Neural cell (in vitro differentiated cells): ENCODE results near the gene ARL4C.

Source experiments
- EZH2 ChIP-seq: fragments of 200-600, 300-800 bp; shearing (Covaris generic), sonication (generic); IDR thresholded peaks from 2 replicates; pipeline ENCODE4 v1.6.1; 2014; ENCODE audit warnings: antibody characterized with exemption, low read length, borderline replicate concordance, mild to moderate bottlenecking; ENCODE audit not compliant: insufficient read depth, poor library complexity, severe bottlenecking
- MXI1 ChIP-seq: fragments of 450-650 bp; conservative IDR thresholded peaks from 2 replicates; pipeline ENCODE4 v1.6.1; 2014; ENCODE audit warnings: antibody characterized with exemption, mild to moderate bottlenecking; ENCODE audit not compliant: poor library complexity, severe bottlenecking
- POLR2AphosphoS5 ChIP-seq: IDR thresholded peaks from 2 replicates; pipeline ENCODE4 v1.6.1; 2012
- TAF1 ChIP-seq: IDR thresholded peaks from 2 replicates; pipeline ENCODE4 v1.6.1; 2012; ENCODE audit warnings: low read depth
- TF ChIP-seq, protein P1 (sequence below): fragments of 450-650 bp; IDR thresholded peaks from 2 replicates; pipeline ENCODE4 v1.5.1; 2014; ENCODE audit warnings: antibody characterized with exemption, mild to moderate bottlenecking, moderate library complexity; ENCODE audit not compliant: poor library complexity, severe bottlenecking
- TF ChIP-seq, protein P2 (sequence below): IDR thresholded peaks from 2 replicates; pipeline ENCODE4 v1.6.1; 2012; ENCODE audit warnings: borderline replicate concordance

DNA sequence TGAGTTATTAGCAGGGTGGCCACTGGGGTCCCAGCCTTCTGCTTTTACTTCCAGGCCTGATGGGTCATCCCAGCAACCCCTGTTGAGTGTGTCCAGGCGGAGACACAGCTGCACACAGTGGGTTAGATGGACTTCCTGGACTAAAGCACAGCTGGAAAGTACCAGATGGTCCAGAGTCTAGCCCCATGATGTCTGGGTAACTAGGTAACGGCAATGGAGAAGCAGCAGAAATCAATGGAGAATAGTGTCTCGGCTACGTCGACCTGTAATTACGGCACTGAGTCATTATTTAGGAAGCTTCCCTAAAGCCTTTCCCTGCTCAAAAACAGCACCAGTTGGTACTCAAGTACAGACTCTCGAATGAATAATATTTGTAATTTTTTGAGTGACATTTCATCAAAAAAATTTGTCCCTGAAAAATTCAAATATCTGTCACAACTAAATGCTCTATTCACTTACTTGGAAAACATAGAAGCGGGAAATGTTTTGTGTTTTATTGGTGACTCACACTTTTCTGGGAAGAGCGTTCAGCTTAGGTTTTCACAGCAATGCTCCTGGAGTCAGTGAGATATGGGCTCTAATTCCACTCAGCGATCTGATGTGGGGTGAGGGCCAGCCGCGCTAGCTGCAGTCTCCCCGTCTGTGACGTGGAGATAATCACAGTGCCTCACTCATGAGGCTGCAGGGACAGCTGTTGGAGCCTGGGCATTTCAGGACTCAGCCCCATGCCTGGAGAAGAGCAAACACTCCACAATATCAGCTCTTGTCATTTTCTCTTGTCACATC, 16.2 kb upstream of the ARL4C start:
- TF ChIP-seq EZH2 (no peak), TAF1 (no peak), MXI1 (no peak), POLR2AphosphoS5 (peak; percentile 44)
- TF ChIP-seq, protein P1, sequence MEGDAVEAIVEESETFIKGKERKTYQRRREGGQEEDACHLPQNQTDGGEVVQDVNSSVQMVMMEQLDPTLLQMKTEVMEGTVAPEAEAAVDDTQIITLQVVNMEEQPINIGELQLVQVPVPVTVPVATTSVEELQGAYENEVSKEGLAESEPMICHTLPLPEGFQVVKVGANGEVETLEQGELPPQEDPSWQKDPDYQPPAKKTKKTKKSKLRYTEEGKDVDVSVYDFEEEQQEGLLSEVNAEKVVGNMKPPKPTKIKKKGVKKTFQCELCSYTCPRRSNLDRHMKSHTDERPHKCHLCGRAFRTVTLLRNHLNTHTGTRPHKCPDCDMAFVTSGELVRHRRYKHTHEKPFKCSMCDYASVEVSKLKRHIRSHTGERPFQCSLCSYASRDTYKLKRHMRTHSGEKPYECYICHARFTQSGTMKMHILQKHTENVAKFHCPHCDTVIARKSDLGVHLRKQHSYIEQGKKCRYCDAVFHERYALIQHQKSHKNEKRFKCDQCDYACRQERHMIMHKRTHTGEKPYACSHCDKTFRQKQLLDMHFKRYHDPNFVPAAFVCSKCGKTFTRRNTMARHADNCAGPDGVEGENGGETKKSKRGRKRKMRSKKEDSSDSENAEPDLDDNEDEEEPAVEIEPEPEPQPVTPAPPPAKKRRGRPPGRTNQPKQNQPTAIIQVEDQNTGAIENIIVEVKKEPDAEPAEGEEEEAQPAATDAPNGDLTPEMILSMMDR = no peak
- TF ChIP-seq, protein P2, sequence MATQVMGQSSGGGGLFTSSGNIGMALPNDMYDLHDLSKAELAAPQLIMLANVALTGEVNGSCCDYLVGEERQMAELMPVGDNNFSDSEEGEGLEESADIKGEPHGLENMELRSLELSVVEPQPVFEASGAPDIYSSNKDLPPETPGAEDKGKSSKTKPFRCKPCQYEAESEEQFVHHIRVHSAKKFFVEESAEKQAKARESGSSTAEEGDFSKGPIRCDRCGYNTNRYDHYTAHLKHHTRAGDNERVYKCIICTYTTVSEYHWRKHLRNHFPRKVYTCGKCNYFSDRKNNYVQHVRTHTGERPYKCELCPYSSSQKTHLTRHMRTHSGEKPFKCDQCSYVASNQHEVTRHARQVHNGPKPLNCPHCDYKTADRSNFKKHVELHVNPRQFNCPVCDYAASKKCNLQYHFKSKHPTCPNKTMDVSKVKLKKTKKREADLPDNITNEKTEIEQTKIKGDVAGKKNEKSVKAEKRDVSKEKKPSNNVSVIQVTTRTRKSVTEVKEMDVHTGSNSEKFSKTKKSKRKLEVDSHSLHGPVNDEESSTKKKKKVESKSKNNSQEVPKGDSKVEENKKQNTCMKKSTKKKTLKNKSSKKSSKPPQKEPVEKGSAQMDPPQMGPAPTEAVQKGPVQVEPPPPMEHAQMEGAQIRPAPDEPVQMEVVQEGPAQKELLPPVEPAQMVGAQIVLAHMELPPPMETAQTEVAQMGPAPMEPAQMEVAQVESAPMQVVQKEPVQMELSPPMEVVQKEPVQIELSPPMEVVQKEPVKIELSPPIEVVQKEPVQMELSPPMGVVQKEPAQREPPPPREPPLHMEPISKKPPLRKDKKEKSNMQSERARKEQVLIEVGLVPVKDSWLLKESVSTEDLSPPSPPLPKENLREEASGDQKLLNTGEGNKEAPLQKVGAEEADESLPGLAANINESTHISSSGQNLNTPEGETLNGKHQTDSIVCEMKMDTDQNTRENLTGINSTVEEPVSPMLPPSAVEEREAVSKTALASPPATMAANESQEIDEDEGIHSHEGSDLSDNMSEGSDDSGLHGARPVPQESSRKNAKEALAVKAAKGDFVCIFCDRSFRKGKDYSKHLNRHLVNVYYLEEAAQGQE = peak; percentile 46
